Measurements from ENCODE around the gene RPL36.
A peak's percentile ranks its signal among the peaks of the same experiment; 100 is the strongest.
"Not testable (repeated sequence)": the region's sequence is repeated elsewhere in the genome, so short reads cannot be mapped to it uniquely, and the experiment has no call there.

The RPL36 gene

DNA sequence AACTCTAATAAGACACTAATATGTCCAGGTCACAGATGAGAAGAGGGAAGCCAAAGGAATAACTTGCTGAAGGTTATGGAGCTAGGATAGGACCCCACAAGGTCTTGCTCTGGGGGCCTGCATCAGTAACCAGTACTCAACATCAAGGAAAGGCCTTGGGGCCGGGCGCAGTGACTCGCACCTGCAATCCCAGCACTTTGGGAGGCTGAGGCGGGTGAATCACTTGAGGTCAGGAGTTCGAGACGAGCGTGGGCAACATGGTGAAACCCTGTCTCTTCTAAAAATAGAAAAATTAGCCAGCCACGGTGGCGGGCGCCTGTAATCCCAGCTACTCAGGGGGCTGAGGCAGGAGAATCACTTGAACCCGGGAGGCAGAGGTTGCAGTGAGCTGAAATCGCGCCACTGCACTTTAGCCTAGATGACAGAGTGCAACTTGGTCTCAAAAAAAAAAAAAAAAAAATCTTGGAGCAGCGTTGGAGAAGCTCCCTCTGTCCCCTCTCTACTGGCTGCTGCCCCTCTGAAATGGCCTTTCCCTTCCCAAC lies 28.0 kb downstream of the RPL36 start:
- peak overlapping the region in 1 of 2 donors; percentile 65 for H3K4me3 ChIP-seq (ENCODE audit: low read depth in 1 of 2, low read length in 2 of 2)
- no peaks in the 10 kb centered on the region for H3K27me3 ChIP-seq (ENCODE audit: control insufficient read depth in 1 of 2, insufficient read depth in 2 of 2, low read length in 2 of 2)
- no peak overlapping the region for H3K27ac ChIP-seq (ENCODE audit: low read depth, low read length)
- H3K4me1 ChIP-seq (ENCODE audit: insufficient read depth, low read length) = peaks cover 14% of the 10 kb centered on the region
- H3K36me3 ChIP-seq (ENCODE audit: insufficient read depth, low read length) = peaks cover 9% of the 10 kb centered on the region
- H3K9me3 ChIP-seq (ENCODE audit: low read length) = no peaks in the 10 kb centered on the region
- no peak overlapping the region for H3K9ac ChIP-seq (ENCODE audit: low read length)

DNA sequence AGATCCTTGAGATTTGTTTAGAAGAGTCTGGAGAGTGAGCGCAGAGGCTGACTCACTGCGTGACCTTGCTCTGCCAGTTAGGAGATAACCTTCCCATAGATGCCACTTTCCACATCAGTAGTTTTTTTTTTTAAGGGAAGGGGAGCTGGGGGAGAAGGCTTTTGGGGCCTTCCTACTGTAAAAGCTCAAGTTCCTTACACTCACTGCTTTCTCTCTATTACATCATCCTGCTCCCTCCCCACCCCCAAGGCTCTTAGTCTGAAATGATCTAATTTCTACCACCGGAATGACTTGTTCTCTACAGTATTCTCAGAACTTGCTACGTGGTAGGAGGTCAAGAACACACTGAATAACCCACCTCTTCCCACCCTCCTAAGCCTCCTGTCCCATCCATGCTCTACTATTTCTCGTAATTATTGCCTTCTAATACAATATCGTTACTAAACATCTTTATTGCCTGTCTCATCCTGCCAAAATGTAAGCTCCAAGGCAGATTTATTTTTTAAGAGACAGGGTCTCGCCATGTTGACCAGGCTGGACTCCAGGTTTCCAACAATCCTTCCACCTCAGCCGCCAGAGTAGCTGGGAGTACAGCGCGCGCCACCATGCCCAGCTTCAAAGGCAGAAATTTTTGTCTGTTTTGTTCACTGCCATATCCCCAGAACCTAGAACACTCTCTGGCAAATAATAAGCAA lies 28.6 kb downstream of the RPL36 start:
- Histone ChIP-seq H3K9me3 (ENCODE audit: low read length) (no peaks in the 10 kb centered on the region), H3K27me3 (ENCODE audit: control insufficient read depth in 1 of 2, insufficient read depth in 2 of 2, low read length in 2 of 2) (no peaks in the 10 kb centered on the region), H3K9ac (ENCODE audit: low read length) (peak overlapping the region; percentile 92), H3K4me3 (ENCODE audit: low read depth in 1 of 2, low read length in 2 of 2) (peak overlapping the region; percentile 65 to 97), H3K27ac (ENCODE audit: low read depth, low read length) (peak overlapping the region; percentile 99), H3K36me3 (ENCODE audit: insufficient read depth, low read length) (peaks cover 3% of the 10 kb centered on the region), H3K4me1 (ENCODE audit: insufficient read depth, low read length) (peaks cover 14% of the 10 kb centered on the region)

DNA sequence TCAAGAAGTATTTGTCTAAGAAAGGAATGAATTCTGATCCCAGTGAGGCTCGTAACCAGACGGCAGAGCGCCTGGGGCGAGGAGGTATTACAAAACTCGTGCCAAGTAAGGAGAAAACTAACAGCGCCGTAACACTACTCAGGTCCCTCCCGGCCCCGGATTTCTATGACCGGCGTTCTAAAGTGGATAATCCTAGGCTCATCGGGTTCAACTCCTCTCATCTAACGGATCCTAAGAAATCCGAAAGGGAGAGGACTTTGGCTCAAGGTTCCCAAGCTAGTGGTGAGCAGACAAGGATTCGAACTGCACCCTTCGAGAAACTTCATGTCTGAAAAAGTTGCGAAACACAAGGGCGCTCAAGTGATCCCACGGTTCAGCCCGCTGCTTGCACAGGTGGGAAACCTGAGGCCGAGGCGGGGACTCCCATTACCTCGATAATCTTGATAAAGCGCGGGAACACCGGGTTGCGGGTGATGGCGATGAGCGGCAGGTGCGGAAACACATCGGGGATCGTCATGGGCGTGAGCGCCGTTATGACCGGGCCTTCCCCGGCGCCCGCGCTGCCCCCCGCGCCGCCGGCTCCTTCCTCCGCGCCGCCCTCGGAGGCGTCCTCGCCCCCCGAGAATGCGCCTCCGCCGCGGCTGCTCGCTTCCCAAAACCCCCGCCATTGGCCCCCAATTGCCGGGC lies 29.3 kb downstream of the RPL36 start:
- no peaks in the 10 kb centered on the region for H3K27me3 ChIP-seq (ENCODE audit: control insufficient read depth in 1 of 2, insufficient read depth in 2 of 2, low read length in 2 of 2)
- H3K9me3 ChIP-seq (ENCODE audit: low read length) = no peaks in the 10 kb centered on the region
- H3K9ac ChIP-seq (ENCODE audit: low read length) = peak overlapping the region; percentile 92
- no peaks in the 10 kb centered on the region for H3K36me3 ChIP-seq (ENCODE audit: insufficient read depth, low read length)
- H3K27ac ChIP-seq (ENCODE audit: low read depth, low read length) = peak overlapping the region; percentile 99
- H3K4me3 ChIP-seq (ENCODE audit: low read depth in 1 of 2, low read length in 2 of 2) = peak overlapping the region; percentile 65 to 97
- H3K4me1 ChIP-seq (ENCODE audit: insufficient read depth, low read length) = peaks cover 14% of the 10 kb centered on the region

GRCh38 chr19:5719961-5720790 lies 30.1 kb downstream of the RPL36 start, which contains the start of the genes CATSPERD and LONP1:
TSS of gene CATSPERD (plus strand) at chr19:5720637. CDS start at chr19:5720738, 101 bp downstream.
TSS of gene LONP1 (minus strand) at chr19:5720146. CDS start at chr19:5720132, 14 bp downstream.
- Histone ChIP-seq H3K36me3 (ENCODE audit: insufficient read depth, low read length) (no peaks in the 10 kb centered on the region), H3K27me3 (ENCODE audit: control insufficient read depth in 1 of 2, insufficient read depth in 2 of 2, low read length in 2 of 2) (no peaks in the 10 kb centered on the region), H3K9ac (ENCODE audit: low read length) (peak within 1 kb of the TSS; percentile 92), H3K27ac (ENCODE audit: low read depth, low read length) (peak within 1 kb of the TSS; percentile 99), H3K4me3 (ENCODE audit: low read depth in 1 of 2, low read length in 2 of 2) (peak within 1 kb of the TSS; percentile 65 to 97), H3K4me1 (ENCODE audit: insufficient read depth, low read length) (peaks cover 14% of the 10 kb centered on the region), H3K9me3 (ENCODE audit: low read length) (no peaks in the 10 kb centered on the region)

DNA sequence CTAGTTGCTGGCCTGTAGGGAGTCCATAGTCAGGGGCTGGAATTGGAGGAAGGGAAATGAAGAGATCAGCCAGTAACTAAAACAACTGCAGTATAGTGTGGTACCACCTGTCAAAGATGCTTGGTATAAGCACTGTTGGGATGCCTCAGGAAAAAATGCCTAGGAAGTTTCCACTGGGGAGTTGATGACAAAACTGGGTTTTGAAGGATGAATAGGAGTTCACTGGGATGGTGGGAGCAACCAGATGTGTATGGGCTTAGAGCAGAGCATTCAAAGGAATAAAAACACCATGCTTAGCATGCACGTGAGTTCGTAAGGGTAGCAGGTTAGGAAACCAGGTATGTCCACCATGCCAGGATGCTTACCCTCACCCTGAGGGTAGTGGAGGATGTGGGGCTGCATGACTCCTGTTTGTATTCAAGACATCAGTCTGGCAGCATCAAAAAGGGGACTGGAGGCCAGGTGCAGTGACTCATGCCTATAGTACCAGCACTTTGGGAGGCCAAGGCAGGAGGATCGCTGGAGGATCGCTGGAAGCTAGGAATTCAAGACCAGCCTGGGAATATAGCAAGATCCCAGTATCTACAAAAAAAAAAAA lies 37.5 kb downstream of the RPL36 start:
- Histone ChIP-seq H3K36me3 (ENCODE audit: insufficient read depth, low read length) (no peaks in the 10 kb centered on the region), H3K4me3 (ENCODE audit: low read depth in 1 of 2, low read length in 2 of 2) (no peak overlapping the region), H3K27me3 (ENCODE audit: control insufficient read depth in 1 of 2, insufficient read depth in 2 of 2, low read length in 2 of 2) (no peaks in the 10 kb centered on the region), H3K4me1 (ENCODE audit: insufficient read depth, low read length) (no peaks in the 10 kb centered on the region), H3K9me3 (ENCODE audit: low read length) (no peaks in the 10 kb centered on the region), H3K9ac (ENCODE audit: low read length) (no peak overlapping the region), H3K27ac (ENCODE audit: low read depth, low read length) (no peak overlapping the region)

- H3K9me3 ChIP-seq (ENCODE audit: low read length); H3K4me1 ChIP-seq (ENCODE audit: insufficient read depth, low read length); H3K4me3 ChIP-seq (ENCODE audit: low read depth in 1 of 2, low read length in 2 of 2); H3K27ac ChIP-seq (ENCODE audit: low read depth, low read length); H3K27me3 ChIP-seq (ENCODE audit: control insufficient read depth in 1 of 2, insufficient read depth in 2 of 2, low read length in 2 of 2); H3K9ac ChIP-seq (ENCODE audit: low read length); H3K36me3 ChIP-seq (ENCODE audit: insufficient read depth, low read length): not testable (repeated sequence)
These were observed 43.1 kb downstream of the RPL36 start for GRCh38 chr19:5733172-5733571.

DNA sequence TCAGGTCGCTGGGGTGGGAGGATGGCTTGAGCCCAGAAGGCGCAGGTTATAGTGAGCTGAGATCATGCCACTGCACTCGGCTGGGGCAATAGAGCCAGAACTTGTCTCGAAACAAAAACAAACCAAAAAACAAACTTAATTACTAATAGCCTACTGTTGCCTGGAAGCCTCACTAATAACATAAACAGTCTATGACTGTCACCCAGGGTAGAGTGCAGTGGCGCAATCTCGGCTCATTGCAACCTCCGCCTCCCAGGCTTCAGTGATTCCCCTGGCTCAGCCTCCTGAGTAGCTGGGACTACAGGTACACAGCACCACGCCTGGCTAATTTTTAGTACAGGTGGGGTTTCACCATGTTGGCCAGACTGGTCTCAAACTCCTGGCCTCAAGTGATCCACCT lies 48.3 kb downstream of the RPL36 start:
- Histone ChIP-seq H3K36me3 (ENCODE audit: insufficient read depth, low read length) (no peaks in the 10 kb centered on the region), H3K9ac (ENCODE audit: low read length) (no peak overlapping the region), H3K4me3 (ENCODE audit: low read depth in 1 of 2, low read length in 2 of 2) (no peak overlapping the region), H3K9me3 (ENCODE audit: low read length) (no peaks in the 10 kb centered on the region), H3K27ac (ENCODE audit: low read depth, low read length) (no peak overlapping the region), H3K4me1 (ENCODE audit: insufficient read depth, low read length) (no peaks in the 10 kb centered on the region), H3K27me3 (ENCODE audit: control insufficient read depth in 1 of 2, insufficient read depth in 2 of 2, low read length in 2 of 2) (no peaks in the 10 kb centered on the region)
